ENCODE measurements around the gene MRPL52. TPM values are rescaled to one million over a fixed set of nuclear protein-coding genes. Genes with fewer than 3 reads are reported as not detected.
"Not testable (repeated sequence)": the region's sequence is repeated elsewhere in the genome, so short reads cannot be mapped to it uniquely, and the experiment has no call there.

The MRPL52 gene
- total RNA-seq, 3 donors from 2014 or later: 247 to 250 (median 249) TPM

DNA sequence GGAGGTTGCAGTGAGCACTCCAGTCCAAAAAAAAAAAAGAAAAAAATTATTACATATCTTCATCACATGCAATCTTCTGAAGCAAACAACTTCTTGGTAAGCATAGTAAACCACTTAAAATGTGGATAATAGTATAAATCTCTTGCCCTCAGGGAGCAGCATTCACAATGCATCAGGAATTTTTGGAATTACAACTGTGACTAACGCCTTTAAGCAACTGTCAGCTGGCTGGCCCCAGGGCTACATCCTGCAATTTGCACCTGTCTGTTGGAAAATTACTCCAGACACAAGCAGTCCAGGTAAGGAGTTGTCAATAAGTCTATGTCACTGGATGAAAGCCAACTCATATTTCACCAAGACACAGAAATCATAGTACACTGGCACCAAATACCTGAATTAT lies 9.0 kb upstream of the MRPL52 start:
- peaks cover 11% of the 10 kb centered on the region for H3K27me3 Mint-ChIP-seq (ENCODE audit: low read depth)
- peaks cover 18% of the 10 kb centered on the region for H3K4me1 Mint-ChIP-seq (ENCODE audit: low read depth)
- DNase-seq: no peak
- no peak overlapping the region for H3K4me3 Mint-ChIP-seq
- no peaks in the 10 kb centered on the region for H3K36me3 Mint-ChIP-seq (ENCODE audit: insufficient read depth)
- H3K9me3 Mint-ChIP-seq: no peaks in the 10 kb centered on the region
- no peak for ATAC-seq

DNA sequence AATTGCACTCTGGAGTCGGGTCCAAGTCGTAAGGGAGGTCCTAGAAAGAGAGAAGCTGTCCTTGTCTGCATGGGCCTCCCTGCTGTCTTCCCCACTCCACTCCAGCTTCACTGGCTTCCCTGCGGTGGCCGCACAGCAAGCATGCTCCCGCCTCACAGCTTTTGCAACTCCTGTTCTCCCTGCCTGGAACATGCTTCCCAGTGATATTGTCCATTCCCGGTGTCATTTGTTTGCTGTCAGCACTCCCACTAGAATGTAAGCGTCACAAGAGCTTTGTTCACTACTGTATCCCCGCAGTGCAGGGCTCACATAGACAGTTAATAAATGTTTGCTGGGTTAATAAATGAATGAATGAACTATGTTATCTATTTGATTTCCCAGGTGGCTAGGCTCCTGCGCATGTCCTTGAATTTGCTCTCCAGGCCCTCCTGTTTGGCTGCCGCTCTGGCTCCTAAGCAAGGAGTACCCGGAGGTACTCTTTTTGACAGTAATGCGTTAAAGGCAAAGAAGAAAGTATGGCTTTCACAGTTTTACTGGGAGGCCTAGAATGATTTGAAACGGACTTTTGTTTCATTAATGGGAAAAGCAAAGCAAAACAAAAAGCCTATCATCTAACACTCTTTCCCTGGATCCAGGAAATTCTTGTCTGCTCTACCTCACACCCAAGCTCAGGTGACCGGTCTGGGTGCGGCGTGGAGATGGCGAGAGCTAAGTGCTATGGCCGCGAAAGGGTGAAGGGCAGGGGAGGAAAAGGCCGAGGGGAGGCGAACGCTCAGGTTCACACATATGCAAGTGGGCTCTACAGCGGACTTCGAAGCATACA lies 8.3 kb upstream of the MRPL52 start:
- Mint-ChIP-seq H3K27me3 (ENCODE audit: low read depth) (peaks cover 11% of the 10 kb centered on the region), H3K4me1 (ENCODE audit: low read depth) (peaks cover 14% of the 10 kb centered on the region), H3K4me3 (no peak overlapping the region), H3K36me3 (ENCODE audit: insufficient read depth) (no peaks in the 10 kb centered on the region), H3K9me3 (no peaks in the 10 kb centered on the region)
- DNase-seq (no peak), ATAC-seq (no peak)

DNA sequence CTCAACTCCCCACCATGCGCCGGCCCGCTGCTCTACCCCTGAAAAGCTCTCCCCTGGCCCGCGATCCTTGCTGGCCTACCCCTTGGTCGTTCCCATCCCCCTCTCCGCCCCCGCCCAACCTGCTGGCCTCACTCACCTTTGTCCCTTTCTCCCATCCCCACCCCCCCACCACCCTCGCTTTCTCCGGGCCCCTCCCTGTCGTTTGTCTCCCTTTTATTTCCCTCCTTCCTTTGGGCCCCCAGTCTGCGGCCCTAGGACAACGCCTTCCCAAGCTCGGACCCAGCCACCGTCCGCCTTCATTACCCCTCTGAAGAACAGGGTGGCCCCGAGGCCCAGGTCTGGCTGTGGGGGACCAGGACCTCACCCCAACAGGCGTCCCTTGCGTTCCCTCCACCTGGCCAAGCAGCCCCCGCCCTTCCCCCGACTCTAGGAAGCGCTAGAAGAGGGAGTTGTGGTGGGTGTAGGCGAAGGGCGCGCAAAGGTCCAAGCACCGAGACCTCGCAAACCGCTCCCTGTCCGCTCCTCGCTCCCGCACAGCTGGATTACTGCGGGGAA lies 7.6 kb upstream of the MRPL52 start:
- H3K27me3 Mint-ChIP-seq (ENCODE audit: low read depth): peaks cover 11% of the 10 kb centered on the region
- H3K4me3 Mint-ChIP-seq: no peak overlapping the region
- peaks cover 14% of the 10 kb centered on the region for H3K4me1 Mint-ChIP-seq (ENCODE audit: low read depth)
- no peak for ATAC-seq
- H3K36me3 Mint-ChIP-seq (ENCODE audit: insufficient read depth): no peaks in the 10 kb centered on the region
- H3K9me3 Mint-ChIP-seq: no peaks in the 10 kb centered on the region
- DNase-seq: no peak

DNA sequence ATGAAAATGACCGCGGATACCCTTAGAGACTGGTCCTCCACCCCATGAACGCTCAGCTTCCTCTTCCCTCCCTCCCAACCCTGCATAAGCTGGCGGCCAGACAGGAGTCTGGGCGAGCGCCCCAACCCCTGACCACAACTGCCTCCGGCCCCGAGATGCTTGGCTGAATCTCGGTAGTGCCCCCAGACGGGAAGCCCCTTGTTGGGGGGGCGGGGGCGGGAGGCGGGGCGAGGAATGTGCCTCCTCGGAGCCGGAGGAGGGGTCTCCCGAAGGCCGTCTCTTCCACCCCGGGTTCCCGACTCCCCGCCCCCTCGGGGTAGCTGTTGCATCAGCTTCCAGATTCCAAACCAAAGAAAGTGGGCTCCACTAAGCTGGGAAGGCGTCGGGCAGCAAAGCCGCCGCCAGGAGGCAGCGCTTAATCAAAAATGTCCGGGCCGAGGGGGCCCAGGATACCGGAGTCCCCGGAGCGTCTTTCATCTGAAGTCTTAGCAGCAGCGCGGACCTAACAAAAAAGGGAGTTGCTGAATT lies 7.1 kb upstream of the MRPL52 start:
- Mint-ChIP-seq H3K27me3 (ENCODE audit: low read depth) (peaks cover 11% of the 10 kb centered on the region), H3K36me3 (ENCODE audit: insufficient read depth) (no peaks in the 10 kb centered on the region), H3K4me1 (ENCODE audit: low read depth) (peaks cover 14% of the 10 kb centered on the region), H3K9me3 (no peaks in the 10 kb centered on the region), H3K4me3 (peak overlapping the region; percentile 58)
- peak; percentile 65 for DNase-seq
- peak; percentile 85 to 91 for ATAC-seq

DNA sequence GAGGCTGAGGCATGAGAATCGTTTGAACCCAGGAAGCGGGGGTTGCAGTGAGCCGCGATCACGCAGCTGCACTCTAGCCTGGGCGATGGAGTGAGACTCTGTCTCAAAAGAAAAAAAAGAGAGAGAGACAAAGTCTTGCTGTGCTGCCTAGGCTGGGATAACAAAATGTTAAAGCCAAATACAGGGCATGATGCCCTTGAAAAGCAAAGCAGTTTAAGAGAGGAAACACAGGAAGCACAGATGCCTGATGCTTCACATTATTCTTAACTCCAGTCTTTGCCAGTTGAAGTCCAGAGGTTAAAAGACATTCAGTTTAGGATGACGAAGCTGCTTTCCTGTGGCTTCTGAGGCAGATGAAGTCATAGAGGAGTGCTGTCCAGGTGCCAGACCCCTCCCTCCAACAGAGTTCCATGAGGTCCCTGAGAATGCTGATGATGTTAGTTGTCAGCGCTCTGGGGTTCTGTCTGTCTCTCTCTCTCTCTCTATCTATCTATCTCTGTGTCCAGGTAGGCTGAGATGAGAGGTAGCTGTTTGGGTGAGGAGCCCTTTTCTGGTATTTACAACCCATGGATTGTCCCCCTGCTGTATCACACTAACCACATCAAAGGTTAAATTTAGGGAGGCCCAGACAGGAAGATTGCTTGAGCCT lies 4.9 kb upstream of the MRPL52 start:
- no peak overlapping the region for H3K4me3 Mint-ChIP-seq
- DNase-seq: no peak

DNA sequence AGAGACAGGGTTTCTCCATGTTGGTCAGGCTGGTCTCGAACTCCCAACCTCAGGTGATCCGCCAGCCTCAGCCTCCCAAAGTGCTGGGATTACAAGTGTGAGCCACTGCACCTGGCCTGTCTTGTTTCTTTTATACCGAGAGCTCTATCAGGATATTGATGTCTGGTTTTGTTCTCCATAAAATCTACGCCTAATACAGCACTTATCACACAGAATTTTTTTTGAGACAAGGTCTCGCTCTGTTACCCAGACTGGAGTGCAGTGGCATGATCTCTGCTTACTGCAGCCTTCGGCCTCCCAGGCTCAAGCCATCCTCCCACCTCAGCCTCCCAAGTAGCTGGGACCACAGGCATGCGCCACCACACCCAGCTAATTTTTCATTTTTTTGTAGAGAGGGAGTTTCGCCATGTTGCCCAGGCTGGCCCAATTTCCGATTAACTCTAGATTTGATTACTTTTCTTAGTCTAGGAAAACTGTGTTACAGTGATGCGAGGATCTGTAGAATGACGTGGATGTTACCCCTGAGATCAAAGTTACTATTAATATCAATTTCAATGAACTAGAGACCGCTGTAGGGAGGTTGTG lies 519 bp upstream of the MRPL52 start:
- Mint-ChIP-seq H3K36me3 (ENCODE audit: insufficient read depth) (peaks cover 11% of the 10 kb centered on the region), H3K4me3 (peak overlapping the region; percentile 93), H3K4me1 (ENCODE audit: low read depth) (peaks cover 30% of the 10 kb centered on the region)
- not testable (repeated sequence) for H3K27me3 Mint-ChIP-seq (ENCODE audit: low read depth); DNase-seq; H3K9me3 Mint-ChIP-seq
- peak; percentile 4 for ATAC-seq

More for the DNA sequence above, 4.9 kb upstream of the MRPL52 start:
- ATAC-seq: no peak
- no peaks in the 10 kb centered on the region for H3K9me3 Mint-ChIP-seq
- H3K36me3 Mint-ChIP-seq (ENCODE audit: insufficient read depth): no peaks in the 10 kb centered on the region
- H3K4me1 Mint-ChIP-seq (ENCODE audit: low read depth): peaks cover 20% of the 10 kb centered on the region
- H3K27me3 Mint-ChIP-seq (ENCODE audit: low read depth): peaks cover 11% of the 10 kb centered on the region

DNA sequence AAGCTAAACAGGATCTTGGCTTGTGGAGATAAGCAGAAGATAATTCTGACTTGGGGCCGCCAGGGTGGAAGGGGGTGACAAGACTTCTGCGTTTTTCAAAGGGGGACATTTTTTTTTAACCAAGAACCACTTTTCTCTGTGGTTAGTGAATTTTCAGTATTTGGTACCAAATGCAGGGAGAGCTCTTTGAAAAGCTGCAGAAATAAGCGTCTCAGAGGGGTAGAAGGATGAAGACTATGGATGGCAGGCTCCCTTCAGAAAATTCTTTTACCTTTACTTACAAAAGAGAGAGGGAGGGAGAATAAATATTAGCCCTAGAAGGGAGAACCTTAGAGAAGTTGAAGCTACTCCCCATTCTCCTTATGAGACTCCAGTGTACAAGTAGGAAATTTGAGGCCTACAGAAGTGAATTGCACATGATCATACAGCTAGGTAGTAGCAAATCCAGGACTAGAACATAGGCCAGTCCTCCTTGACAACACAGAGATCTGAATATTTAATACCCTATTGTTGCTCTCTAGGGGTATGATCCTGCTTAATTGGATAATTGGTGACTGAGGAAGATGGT lies 840 bp downstream of the MRPL52 start:
- no peak for DNase-seq

DNA sequence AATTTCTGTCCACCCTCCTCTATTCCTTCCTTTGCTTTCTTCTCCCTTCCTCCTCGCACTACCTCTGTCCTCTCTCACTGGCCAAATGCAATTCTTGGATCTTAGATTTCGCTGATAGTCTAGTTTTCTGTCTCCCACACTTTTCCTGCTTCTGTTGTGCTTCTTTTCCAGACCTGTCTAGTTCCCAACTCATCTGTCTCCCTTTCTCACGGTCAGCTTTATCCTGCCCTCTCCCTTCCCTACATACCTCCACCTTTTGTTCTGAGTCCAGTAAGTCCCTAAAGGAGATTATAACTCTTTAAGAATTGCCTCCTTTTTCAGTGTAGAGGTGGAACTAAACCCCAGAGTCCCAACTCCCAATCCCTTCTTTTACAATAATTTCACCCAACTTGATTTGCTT lies 5.8 kb downstream of the MRPL52 start:
- Mint-ChIP-seq H3K4me3 (no peak overlapping the region), H3K27me3 (ENCODE audit: low read depth) (peaks cover 14% of the 10 kb centered on the region), H3K9me3 (no peaks in the 10 kb centered on the region), H3K4me1 (ENCODE audit: low read depth) (peaks cover 21% of the 10 kb centered on the region), H3K36me3 (ENCODE audit: insufficient read depth) (peaks cover 15% of the 10 kb centered on the region)
- DNase-seq: no peak
- no peak for ATAC-seq

More for the DNA sequence above, 840 bp downstream of the MRPL52 start:
- peaks cover 16% of the 10 kb centered on the region for H3K36me3 Mint-ChIP-seq (ENCODE audit: insufficient read depth)
- no peaks in the 10 kb centered on the region for H3K27me3 Mint-ChIP-seq (ENCODE audit: low read depth)
- peak overlapping the region; percentile 93 for H3K4me3 Mint-ChIP-seq
- peaks cover 24% of the 10 kb centered on the region for H3K4me1 Mint-ChIP-seq (ENCODE audit: low read depth)
- peak in 1 of 2 donors; percentile 23 for ATAC-seq
- H3K9me3 Mint-ChIP-seq: no peaks in the 10 kb centered on the region

DNA sequence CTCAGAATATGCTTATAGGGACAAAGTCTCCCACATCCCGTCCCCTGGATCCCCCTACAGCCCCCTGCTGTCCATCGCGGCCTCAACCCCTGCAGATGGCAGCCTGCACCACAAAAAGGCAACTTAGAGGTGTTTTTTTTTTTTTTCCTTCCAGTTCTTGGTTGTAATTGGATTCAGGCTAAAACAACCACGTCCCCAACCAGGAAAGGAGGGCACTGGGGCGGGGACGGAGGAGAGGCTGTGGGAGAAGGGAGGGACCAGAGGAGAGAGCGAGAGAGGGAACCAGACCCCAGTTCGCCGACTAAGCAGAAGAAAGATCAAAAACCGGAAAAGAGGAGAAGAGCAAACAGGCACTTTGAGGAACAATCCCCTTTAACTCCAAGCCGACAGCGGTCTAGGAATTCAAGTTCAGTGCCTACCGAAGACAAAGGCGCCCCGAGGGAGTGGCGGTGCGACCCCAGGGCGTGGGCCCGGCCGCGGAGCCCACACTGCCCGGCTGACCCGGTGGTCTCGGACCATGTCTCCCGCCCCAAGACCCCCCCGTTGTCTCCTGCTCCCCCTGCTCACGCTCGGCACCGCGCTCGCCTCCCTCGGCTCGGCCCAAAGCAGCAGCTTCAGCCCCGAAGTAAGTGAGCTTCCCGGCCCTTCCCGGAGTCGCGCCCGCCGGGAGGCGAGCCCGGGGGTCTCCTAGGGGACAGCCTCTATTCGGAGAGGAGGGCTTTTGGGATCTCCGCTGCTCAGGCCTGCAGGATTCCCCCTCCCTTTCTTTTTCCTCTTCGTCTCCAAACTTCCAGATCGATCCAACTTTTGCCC lies 6.8 kb downstream of the MRPL52 start, which contains the start of gene MMP14:
TSS of gene MMP14 (plus strand) at position 285 of the 813 bp plus-strand sequence. CDS start at position 518, 233 bp downstream.
- Mint-ChIP-seq H3K4me3 (peak within 1 kb of the TSS; percentile 81), H3K9me3 (no peaks in the 10 kb centered on the region), H3K4me1 (ENCODE audit: low read depth) (peaks cover 14% of the 10 kb centered on the region), H3K27me3 (ENCODE audit: low read depth) (peaks cover 14% of the 10 kb centered on the region), H3K36me3 (ENCODE audit: insufficient read depth) (peaks cover 8% of the 10 kb centered on the region)
- ATAC-seq (peak in 1 of 2 donors; percentile 24), DNase-seq (no peak)

DNA sequence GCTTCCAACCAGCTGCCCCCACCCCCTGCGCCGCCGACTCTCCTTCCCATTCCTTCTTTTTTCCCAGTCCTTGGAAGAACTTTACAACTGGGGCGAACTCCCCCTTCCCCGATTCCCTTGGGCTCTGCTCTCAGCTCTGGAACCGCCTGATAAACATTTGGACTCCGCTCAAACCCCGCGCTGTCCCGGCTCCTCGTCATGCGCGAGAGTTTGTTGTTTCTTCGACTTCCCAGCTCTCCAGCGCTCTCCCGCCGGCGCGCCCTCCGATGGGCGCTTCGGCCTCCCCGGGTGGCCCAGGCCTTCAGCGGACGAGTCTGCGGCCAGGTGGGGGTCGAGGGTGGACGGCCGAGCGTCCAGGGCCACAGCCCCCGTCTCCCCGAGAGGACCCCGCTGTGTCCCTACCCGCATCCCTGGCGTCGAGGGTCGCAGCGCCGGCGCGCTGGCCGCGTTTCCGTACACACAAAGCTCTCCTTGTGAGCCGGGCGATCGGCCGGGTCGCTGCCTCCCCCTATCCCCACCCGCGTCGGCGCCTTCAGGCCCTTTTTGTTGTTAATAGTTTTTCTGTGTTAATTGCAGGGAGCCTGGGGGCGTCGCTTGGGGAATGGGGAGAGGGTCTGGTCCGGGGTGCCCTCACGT lies 7.5 kb downstream of the MRPL52 start:
- Mint-ChIP-seq H3K27me3 (ENCODE audit: low read depth) (peaks cover 14% of the 10 kb centered on the region), H3K36me3 (ENCODE audit: insufficient read depth) (peaks cover 5% of the 10 kb centered on the region), H3K9me3 (no peaks in the 10 kb centered on the region), H3K4me1 (ENCODE audit: low read depth) (peaks cover 9% of the 10 kb centered on the region), H3K4me3 (peak overlapping the region; percentile 81)
- DNase-seq: no peak
- ATAC-seq: peak; percentile 51 to 64

DNA sequence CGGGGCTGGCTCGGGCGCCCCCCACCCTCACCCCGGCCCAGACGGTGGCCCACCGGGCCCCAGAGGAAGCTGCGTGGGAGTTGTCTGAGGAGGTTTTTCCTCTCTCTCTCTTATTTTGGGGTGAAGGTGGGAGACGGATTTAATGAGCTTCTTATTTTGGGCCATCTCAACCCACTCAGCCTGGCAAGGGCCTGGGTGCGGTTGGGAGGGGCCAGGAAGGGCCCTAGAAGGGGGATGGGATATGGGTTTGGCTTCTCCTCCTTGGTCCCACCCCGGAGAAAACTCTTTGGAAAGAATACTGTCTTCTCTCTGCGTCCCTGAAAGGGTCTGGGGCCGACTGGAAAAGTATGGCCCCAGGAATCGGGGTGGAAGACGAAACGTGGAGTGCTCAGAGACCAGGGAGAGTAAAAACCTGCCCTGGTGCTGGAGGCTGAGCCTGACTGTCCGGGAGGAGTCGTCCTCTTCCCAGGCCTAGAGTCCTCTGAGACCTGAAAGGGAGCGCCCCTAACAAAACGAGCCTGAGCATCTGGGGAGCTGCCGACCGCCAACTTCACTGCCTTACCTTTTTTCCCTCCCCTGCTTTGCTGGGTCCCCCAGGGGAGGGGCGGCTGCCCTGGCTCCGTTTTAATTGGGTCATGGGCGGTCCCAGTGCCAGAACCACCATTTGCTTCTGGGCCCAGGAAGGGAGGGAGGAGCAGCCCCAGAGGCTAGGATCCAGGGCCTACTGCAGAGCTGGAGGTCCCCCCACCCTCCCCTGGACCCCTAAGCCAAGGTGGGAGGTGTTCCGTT lies 8.3 kb downstream of the MRPL52 start:
- H3K4me3 Mint-ChIP-seq: peak overlapping the region; percentile 63
- H3K4me1 Mint-ChIP-seq (ENCODE audit: low read depth): peaks cover 9% of the 10 kb centered on the region
- H3K36me3 Mint-ChIP-seq (ENCODE audit: insufficient read depth): peaks cover 5% of the 10 kb centered on the region
- ATAC-seq: peak; percentile 33 to 36
- H3K9me3 Mint-ChIP-seq: no peaks in the 10 kb centered on the region
- H3K27me3 Mint-ChIP-seq (ENCODE audit: low read depth): peaks cover 14% of the 10 kb centered on the region
- no peak for DNase-seq

DNA sequence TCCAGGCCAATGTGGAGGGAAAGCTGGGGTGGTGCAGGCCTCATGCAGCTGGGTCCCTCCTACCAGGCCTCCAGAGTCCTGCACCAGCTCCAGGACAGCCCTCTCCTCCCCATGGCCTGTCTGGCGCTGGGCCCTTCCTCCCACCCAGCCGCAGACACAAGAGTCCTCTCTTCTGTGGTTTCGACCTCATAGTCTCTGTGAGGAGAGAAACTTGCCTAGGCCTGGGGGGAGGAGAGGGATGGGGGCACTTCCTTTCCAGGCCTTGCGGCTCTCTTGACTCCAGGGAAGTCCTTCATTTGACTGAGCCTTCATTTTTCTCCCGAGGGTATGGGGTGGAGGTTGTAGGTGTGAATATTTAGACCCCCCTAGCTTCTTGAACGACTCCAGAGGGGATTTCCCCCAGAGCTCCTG lies 8.9 kb downstream of the MRPL52 start:
- peaks cover 16% of the 10 kb centered on the region for H3K27me3 Mint-ChIP-seq (ENCODE audit: low read depth)
- H3K9me3 Mint-ChIP-seq: no peaks in the 10 kb centered on the region
- peaks cover 5% of the 10 kb centered on the region for H3K36me3 Mint-ChIP-seq (ENCODE audit: insufficient read depth)
- H3K4me3 Mint-ChIP-seq: no peak overlapping the region
- ATAC-seq: no peak
- peaks cover 9% of the 10 kb centered on the region for H3K4me1 Mint-ChIP-seq (ENCODE audit: low read depth)
- DNase-seq: no peak
